Neural progenitor cell (in vitro differentiated cells): ENCODE results near the gene THEM5. TPM values are rescaled to one million over a fixed set of nuclear protein-coding genes. Genes with fewer than 3 reads are reported as not detected.

Experiments used
- DNase-seq: peaks from one replicate; pipeline ENCODE4 v3.0.0-alpha.2; 2016; ENCODE audit warnings: low spot score
- H2AFZ ChIP-seq: fragments of 200-600 bp; sonication (generic); replicated peaks from 2 replicates; pipeline ENCODE4 v1.6.1; 2016; ENCODE audit warnings: antibody characterized with exemption
- H3F3A ChIP-seq: fragments of 200-600 bp; sonication (generic); 2 replicates; pipeline ENCODE4 v1.6.1; 2016; ENCODE audit warnings: antibody characterized with exemption, low read depth
- H3K27ac ChIP-seq: fragments of 200-600 bp; sonication (generic); 2 replicates; pipeline ENCODE4 v1.5.1; 2016; ENCODE audit warnings: mild to moderate bottlenecking
- H3K27me3 ChIP-seq: fragments of 200-600 bp; sonication (generic); 2 replicates; pipeline ENCODE4 v1.6.1; 2016; ENCODE audit warnings: mild to moderate bottlenecking, moderate library complexity
- H3K36me3 ChIP-seq: fragments of 200-600 bp; sonication (generic); 2 replicates; pipeline ENCODE4 v1.5.1; 2016
- H3K4me1 ChIP-seq: fragments of 200-600 bp; sonication (generic); 2 replicates; pipeline ENCODE4 v1.6.1; 2016; ENCODE audit warnings: mixed run types
- H3K4me2 ChIP-seq: fragments of 200-600 bp; sonication (generic); 2 replicates; pipeline ENCODE4 v1.6.1; 2016
- H3K4me3 ChIP-seq: fragments of 200-600 bp; sonication (generic); 2 replicates; pipeline ENCODE4 v1.5.1; 2016
- H3K79me2 ChIP-seq: fragments of 200-600 bp; sonication (generic); 2 replicates; pipeline ENCODE4 v1.6.1; 2016; ENCODE audit warnings: low read depth
- H3K9ac ChIP-seq: fragments of 200-600 bp; sonication (generic); 2 replicates; pipeline ENCODE4 v1.6.1; 2016
- H3K9me3 ChIP-seq: fragments of 200-600 bp; sonication (generic); 2 replicates; pipeline ENCODE4 v1.5.1; 2016; ENCODE audit warnings: low read depth
- H4K20me1 ChIP-seq: fragments of 200-600 bp; sonication (generic); 2 replicates; pipeline ENCODE4 v1.6.1; 2016; ENCODE audit warnings: low read depth
- H3K27ac Mint-ChIP-seq: 3 replicates; pipeline ENCODE4 v1.8.0; 2021; ENCODE audit warnings: mixed read lengths
- H3K27me3 Mint-ChIP-seq: 2 replicates; pipeline ENCODE4 v1.8.0; 2022; ENCODE audit warnings: low read depth, mild to moderate bottlenecking, inconsistent platforms, moderate library complexity, mixed read lengths; ENCODE audit not compliant: insufficient read depth
- H3K36me3 Mint-ChIP-seq: 3 replicates; pipeline ENCODE4 v1.8.0; 2021; ENCODE audit warnings: mixed read lengths
- H3K4me1 Mint-ChIP-seq: 3 replicates; pipeline ENCODE4 v1.8.0; 2021; ENCODE audit warnings: mixed read lengths
- H3K4me3 Mint-ChIP-seq: 3 replicates; pipeline ENCODE4 v1.8.0; 2021; ENCODE audit warnings: mild to moderate bottlenecking, moderate library complexity, mixed read lengths
- H3K9me3 Mint-ChIP-seq: 3 replicates; pipeline ENCODE4 v1.8.0; 2020; ENCODE audit warnings: mixed read lengths
- EZH2 ChIP-seq: fragments of 200-600 bp; sonication (generic); IDR thresholded peaks from 2 replicates; pipeline ENCODE4 v1.6.1; 2017; ENCODE audit warnings: antibody characterized with exemption, mild to moderate bottlenecking, moderate library complexity
- EZH2phosphoT487 ChIP-seq: fragments of 200-600 bp; sonication (generic); IDR thresholded peaks from 2 replicates; pipeline ENCODE4 v1.6.1; 2017; ENCODE audit warnings: antibody characterized with exemption
- total RNA-seq: library from RNA; depleted of rRNA; stranded (reverse); fragments of >200 nt; gene quantifications from 2 replicates; pipeline ENCODE4 v1.2.3, GENCODE V29; 2015; ENCODE audit warnings: low replicate concordance
- TF ChIP-seq, protein P1 (sequence below): fragments of 200-600 bp; sonication (generic); IDR thresholded peaks from 2 replicates; pipeline ENCODE4 v1.5.1; 2017; ENCODE audit warnings: antibody characterized with exemption, mild to moderate bottlenecking

The THEM5 gene
- total RNA-seq, 1 donor from 2014 or later, result not detected

DNA sequence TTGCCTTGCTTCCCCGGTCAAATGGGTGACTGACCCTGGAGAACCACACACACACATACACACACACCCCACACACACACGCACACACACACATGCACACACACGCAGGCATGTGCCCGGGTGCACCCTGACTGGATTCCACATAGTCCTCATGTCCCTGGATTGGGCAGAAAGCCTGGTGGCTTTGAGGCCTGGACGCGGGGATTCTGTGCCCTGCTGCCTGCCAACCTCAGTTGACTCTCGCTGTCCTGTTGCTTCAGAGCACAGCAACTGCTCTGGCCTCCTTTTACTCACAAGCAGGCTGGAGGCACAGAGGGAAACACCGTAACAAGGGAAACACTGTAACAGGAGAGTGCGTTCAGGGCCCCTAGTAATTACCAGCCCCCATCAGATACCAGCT, 28.3 kb downstream of the THEM5 start:
- H3K4me2 ChIP-seq, result no peak overlapping the region
- H3K27me3 Mint-ChIP-seq, result peaks cover 12% of the 10 kb centered on the region

DNA sequence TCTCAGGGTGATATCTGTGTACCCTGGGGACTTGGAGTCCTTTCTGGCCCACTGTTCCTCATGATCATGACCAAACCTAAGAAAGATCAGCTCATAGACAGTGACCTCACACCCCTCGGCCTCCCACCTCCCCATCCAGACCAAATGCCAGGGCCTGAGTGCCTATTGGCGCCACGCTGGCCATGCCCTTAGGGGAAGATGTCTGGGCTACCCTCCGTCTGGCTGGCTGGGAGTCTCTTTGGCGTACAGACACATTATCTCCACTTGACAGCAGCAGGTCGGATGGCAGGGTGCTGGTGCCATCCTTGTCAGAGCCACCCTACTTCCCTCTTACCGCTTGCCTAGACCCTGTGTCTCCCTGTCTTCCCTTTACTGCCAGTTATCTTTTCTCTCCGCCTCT, 30.3 kb downstream of the THEM5 start:
- no peak overlapping the region for H3K9ac ChIP-seq
- Mint-ChIP-seq H3K9me3 (peaks cover 2% of the 10 kb centered on the region), H3K27ac (no peak overlapping the region), H3K4me3 (no peak overlapping the region), H3K36me3 (no peaks in the 10 kb centered on the region), H3K27me3 (peaks cover 13% of the 10 kb centered on the region), H3K4me1 (peaks cover 8% of the 10 kb centered on the region)
- DNase-seq, result no peak
- no peak overlapping the region for H3K4me2 ChIP-seq
- TF ChIP-seq, protein P1, sequence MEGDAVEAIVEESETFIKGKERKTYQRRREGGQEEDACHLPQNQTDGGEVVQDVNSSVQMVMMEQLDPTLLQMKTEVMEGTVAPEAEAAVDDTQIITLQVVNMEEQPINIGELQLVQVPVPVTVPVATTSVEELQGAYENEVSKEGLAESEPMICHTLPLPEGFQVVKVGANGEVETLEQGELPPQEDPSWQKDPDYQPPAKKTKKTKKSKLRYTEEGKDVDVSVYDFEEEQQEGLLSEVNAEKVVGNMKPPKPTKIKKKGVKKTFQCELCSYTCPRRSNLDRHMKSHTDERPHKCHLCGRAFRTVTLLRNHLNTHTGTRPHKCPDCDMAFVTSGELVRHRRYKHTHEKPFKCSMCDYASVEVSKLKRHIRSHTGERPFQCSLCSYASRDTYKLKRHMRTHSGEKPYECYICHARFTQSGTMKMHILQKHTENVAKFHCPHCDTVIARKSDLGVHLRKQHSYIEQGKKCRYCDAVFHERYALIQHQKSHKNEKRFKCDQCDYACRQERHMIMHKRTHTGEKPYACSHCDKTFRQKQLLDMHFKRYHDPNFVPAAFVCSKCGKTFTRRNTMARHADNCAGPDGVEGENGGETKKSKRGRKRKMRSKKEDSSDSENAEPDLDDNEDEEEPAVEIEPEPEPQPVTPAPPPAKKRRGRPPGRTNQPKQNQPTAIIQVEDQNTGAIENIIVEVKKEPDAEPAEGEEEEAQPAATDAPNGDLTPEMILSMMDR, result no peak
- TF ChIP-seq EZH2 (no peak), EZH2phosphoT487 (no peak)
- no peaks in the 10 kb centered on the region for H3K27me3 ChIP-seq
- H3F3A ChIP-seq, result no peaks in the 10 kb centered on the region
- no peak overlapping the region for H3K27ac ChIP-seq
- no peak overlapping the region for H3K4me3 ChIP-seq
- no peaks in the 10 kb centered on the region for H3K4me1 ChIP-seq
- H2AFZ ChIP-seq, result no peak overlapping the region
- H3K9me3 ChIP-seq, result no peaks in the 10 kb centered on the region
- no peaks in the 10 kb centered on the region for H4K20me1 ChIP-seq
- no peaks in the 10 kb centered on the region for H3K36me3 ChIP-seq
- no peaks in the 10 kb centered on the region for H3K79me2 ChIP-seq

More for the DNA sequence above, 28.3 kb downstream of the THEM5 start:
- Histone ChIP-seq H3F3A (peaks cover 8% of the 10 kb centered on the region), H3K27me3 (no peaks in the 10 kb centered on the region), H3K36me3 (no peaks in the 10 kb centered on the region), H2AFZ (no peak overlapping the region), H3K79me2 (no peaks in the 10 kb centered on the region), H3K4me3 (no peak overlapping the region), H3K4me1 (peaks cover 13% of the 10 kb centered on the region), H3K27ac (no peak overlapping the region), H3K9ac (no peak overlapping the region), H4K20me1 (no peaks in the 10 kb centered on the region), H3K9me3 (no peaks in the 10 kb centered on the region)
- Mint-ChIP-seq H3K27ac (no peak overlapping the region), H3K36me3 (no peaks in the 10 kb centered on the region), H3K4me3 (no peak overlapping the region), H3K4me1 (peaks cover 27% of the 10 kb centered on the region), H3K9me3 (no peaks in the 10 kb centered on the region)
- TF ChIP-seq, protein P1, result no peak
- TF ChIP-seq EZH2, result no peak
- no peak for TF ChIP-seq EZH2phosphoT487
- no peak for DNase-seq

DNA sequence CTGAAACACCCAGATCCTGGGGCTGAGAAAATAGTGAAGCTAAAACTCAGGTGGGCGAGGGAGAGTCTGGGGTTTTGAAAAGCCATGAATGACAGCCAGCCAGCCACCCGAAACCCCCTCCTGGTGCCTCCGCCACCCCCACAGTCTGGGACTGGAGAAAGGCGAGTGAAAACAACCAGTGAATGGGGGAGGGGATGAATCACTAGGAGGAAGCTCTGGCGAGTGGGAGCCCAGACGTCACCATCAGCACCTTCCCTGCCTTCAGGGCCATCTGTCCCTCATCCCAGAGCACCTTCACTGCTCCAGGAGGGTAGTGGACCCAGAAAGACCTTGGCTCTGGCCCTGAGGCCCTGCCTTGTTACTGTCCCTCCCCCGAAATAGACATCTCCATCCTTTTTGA, 31.1 kb downstream of the THEM5 start:
- Histone ChIP-seq H2AFZ (no peak overlapping the region), H3K79me2 (no peaks in the 10 kb centered on the region), H3F3A (no peaks in the 10 kb centered on the region), H3K27me3 (no peaks in the 10 kb centered on the region), H3K9me3 (no peaks in the 10 kb centered on the region), H3K4me1 (no peaks in the 10 kb centered on the region), H4K20me1 (no peaks in the 10 kb centered on the region), H3K4me3 (no peak overlapping the region), H3K36me3 (no peaks in the 10 kb centered on the region), H3K27ac (no peak overlapping the region), H3K9ac (no peak overlapping the region), H3K4me2 (no peak overlapping the region)
- H3K27ac Mint-ChIP-seq, result no peak overlapping the region
- no peaks in the 10 kb centered on the region for H3K36me3 Mint-ChIP-seq
- peaks cover 2% of the 10 kb centered on the region for H3K9me3 Mint-ChIP-seq
- peaks cover 13% of the 10 kb centered on the region for H3K27me3 Mint-ChIP-seq
- no peak overlapping the region for H3K4me3 Mint-ChIP-seq
- H3K4me1 Mint-ChIP-seq, result peaks cover 5% of the 10 kb centered on the region
- TF ChIP-seq EZH2 (no peak), EZH2phosphoT487 (no peak)
- TF ChIP-seq, protein P1, result no peak
- no peak for DNase-seq
